ENCODE results near the gene MYO7B. TPM values are rescaled to one million over a fixed set of nuclear protein-coding genes. Genes with fewer than 3 reads are reported as not detected.

MYO7B gene
- total RNA-seq, 4 donors from 2014 or later = 0.30 to 0.78 TPM; not detected in 2

DNA sequence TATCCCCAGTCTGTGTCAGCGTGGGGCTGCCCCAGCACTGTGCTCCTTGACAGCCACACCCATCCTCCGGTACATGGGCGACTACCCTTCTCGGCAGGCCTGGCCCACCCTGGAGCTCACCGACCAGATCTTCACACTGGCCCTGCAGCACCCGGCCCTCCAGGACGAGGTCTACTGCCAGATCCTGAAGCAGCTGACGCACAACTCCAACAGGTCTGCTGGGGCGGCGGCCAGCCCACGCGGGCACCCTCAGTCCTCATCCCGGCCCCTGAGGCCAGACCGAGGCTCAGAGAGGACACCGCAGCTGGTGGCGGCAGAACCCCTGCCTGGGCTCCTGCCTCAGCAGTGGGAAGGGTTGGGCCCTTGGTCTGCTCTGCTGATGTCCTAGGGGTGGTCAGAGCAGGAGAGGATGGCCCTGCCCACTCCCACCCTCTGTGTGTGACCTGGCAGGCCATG is 96.1 kb downstream of the MYO7B start:
- Histone ChIP-seq H3K27ac (peak overlapping the region in 1 of 4 donors; percentile 9), H3K4me3 (no peak overlapping the region), H3K4me1 (peaks cover 0 to 45% (median 28%) of the 10 kb centered on the region in 4 donors), H3K36me3 (no peaks in the 10 kb centered on the region), H3K27me3 (no peaks in the 10 kb centered on the region), H3K9me3 (no peaks in the 10 kb centered on the region)
- DNase-seq (ENCODE audit: low spot score in 2 of 2) = no peak
- 85 to 89% methylated on average over 5 to 13 of the region's 16 CpGs for WGBS, 2 donors
- TF ChIP-seq EP300 (IDR thresholded peaks at IDR 0.05) (no peak), POLR2A (IDR thresholded peaks at IDR 0.05) (no peak)
- TF ChIP-seq, protein P1, sequence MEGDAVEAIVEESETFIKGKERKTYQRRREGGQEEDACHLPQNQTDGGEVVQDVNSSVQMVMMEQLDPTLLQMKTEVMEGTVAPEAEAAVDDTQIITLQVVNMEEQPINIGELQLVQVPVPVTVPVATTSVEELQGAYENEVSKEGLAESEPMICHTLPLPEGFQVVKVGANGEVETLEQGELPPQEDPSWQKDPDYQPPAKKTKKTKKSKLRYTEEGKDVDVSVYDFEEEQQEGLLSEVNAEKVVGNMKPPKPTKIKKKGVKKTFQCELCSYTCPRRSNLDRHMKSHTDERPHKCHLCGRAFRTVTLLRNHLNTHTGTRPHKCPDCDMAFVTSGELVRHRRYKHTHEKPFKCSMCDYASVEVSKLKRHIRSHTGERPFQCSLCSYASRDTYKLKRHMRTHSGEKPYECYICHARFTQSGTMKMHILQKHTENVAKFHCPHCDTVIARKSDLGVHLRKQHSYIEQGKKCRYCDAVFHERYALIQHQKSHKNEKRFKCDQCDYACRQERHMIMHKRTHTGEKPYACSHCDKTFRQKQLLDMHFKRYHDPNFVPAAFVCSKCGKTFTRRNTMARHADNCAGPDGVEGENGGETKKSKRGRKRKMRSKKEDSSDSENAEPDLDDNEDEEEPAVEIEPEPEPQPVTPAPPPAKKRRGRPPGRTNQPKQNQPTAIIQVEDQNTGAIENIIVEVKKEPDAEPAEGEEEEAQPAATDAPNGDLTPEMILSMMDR (IDR thresholded peaks at IDR 0.05) = no peak

DNA sequence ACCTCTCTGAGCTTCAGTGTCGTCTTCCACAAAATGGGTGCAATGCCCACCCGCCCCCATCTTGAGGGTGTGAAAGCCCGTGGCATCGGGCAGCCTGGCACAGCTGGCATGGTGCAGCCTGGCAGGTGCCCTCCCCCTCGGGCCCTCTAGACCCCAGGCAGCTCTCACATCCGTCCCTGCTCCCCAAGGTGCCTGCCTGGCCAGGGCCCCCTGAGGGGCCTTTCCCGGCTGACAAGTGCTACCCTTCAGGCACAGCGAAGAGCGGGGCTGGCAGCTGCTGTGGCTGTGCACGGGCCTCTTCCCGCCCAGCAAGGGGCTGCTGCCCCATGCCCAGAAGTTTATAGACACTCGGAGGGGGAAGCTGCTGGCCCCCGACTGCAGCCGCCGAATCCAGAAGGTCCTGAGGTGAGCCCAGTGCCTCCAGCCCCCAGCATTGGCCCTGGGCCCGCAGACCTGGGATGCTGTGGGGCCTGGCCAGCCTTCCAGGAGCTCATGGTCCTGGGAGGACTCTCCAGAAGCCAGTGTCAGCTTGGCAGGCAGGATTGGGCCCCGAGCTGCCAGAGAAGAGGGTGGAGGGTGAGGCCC is 96.6 kb downstream of the MYO7B start:
- no peaks in the 10 kb centered on the region for H3K27me3 ChIP-seq
- H3K27ac ChIP-seq = peak overlapping the region in 2 of 4 donors; percentile 9 to 92
- TF ChIP-seq EP300 (IDR thresholded peaks at IDR 0.05) (no peak), POLR2A (IDR thresholded peaks at IDR 0.05) (no peak)
- TF ChIP-seq, protein P1 (IDR thresholded peaks at IDR 0.05) = no peak
- H3K4me3 ChIP-seq = no peak overlapping the region
- H3K4me1 ChIP-seq = peaks cover 0 to 50% (median 32%) of the 10 kb centered on the region in 4 donors
- DNase-seq (ENCODE audit: low spot score in 2 of 2) = no peak
- 75 to 89% methylated on average over 13 of the region's 17 CpGs for whole genome bisulfite sequencing, 2 donors
- no peaks in the 10 kb centered on the region for H3K36me3 ChIP-seq
- H3K9me3 ChIP-seq = no peaks in the 10 kb centered on the region

DNA sequence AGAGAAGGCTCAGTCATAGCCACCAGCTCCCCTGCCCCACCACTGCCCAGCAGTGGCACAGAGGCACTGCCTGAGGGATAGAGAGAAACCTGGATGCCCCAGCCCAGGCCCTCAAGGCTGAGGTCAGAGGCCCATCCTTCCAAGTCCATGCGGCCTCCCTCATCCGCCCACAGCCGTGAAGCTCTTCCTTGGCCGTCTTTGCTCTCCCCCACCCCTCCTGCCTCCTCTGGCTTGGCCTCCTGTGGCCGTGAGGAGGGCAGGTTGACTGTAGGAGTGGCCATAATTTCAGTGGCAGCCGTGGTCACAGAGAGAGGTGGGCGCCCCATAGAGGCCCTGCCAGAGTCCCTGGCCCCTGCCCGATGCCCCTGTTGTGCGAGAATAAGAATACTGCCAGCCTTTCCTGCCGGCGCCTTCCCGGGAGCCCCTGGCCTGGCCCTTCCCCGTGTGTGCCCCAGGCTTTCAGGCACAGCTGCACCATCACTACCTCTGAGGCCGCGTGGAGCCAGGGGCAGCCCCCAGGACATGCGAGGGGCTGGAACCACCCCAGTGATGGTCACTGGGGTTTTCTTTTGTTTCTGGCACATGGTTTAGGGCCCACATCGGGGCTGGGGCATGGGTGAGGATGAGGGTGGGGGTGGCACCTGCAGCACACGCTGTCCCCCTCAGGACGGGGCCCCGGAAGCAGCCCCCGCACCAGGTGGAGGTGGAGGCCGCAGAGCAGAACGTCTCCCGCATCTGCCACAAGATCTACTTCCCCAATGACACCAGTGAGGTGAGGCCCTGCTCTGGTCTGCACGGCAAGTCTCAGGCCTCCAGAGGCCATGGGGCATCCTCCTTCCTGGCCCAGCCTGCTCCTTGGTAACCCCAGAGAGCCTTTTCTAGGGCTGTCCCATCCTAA is 97.4 kb downstream of the MYO7B start:
- TF ChIP-seq POLR2A (IDR thresholded peaks at IDR 0.05) (no peak), EP300 (IDR thresholded peaks at IDR 0.05) (no peak)
- TF ChIP-seq, protein P1 (IDR thresholded peaks at IDR 0.05) = no peak
- DNase-seq (ENCODE audit: low spot score in 2 of 2) = no peak
- Histone ChIP-seq H3K9me3 (no peaks in the 10 kb centered on the region), H3K27me3 (no peaks in the 10 kb centered on the region), H3K4me3 (no peak overlapping the region), H3K27ac (peak overlapping the region in 3 of 4 donors; percentile 9 to 92 (median 43)), H3K36me3 (no peaks in the 10 kb centered on the region), H3K4me1 (peaks cover 0 to 58% (median 39%) of the 10 kb centered on the region in 4 donors)
- 81 to 82% methylated on average over 18 to 25 of the region's 25 CpGs for WGBS, 2 donors

DNA sequence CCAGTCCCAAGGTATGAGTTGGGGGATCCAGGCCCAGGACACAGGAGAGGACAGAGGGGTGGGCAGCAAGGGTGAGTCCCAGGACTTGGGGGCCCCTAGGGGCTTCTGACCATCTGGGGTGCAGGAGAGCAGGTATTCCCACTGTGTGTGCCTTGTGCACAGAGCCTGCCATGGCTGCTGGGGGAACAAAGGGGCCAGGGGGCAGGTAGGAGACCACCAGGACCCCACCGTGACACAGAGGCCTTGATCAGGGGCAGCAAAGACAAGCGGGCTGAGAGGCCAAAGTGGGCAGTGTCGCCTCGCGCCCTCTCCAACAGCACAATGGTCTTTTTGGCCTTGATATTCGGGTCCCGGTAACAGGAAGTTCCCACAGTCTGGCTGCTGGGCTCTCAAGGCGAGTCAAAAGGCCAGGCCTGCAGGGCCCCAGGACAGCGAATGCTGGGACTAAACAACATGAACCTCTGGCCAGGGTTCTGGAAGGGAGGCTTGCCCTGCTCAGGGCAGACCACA is 98.1 kb downstream of the MYO7B start:
- Histone ChIP-seq H3K27ac (peak overlapping the region; percentile 26 to 92 (median 34)), H3K27me3 (no peaks in the 10 kb centered on the region), H3K9me3 (no peaks in the 10 kb centered on the region), H3K4me1 (peaks cover 0 to 65% (median 45%) of the 10 kb centered on the region in 4 donors), H3K36me3 (peaks cover 0 to 3% (median 0%) of the 10 kb centered on the region in 3 donors), H3K4me3 (no peak overlapping the region)
- TF ChIP-seq POLR2A (IDR thresholded peaks at IDR 0.05) = no peak
- no peak for TF ChIP-seq EP300 (IDR thresholded peaks at IDR 0.05)
- TF ChIP-seq, protein P1 (IDR thresholded peaks at IDR 0.05) = no peak
- 75 to 80% methylated on average over 4 of the region's 9 CpGs for WGBS, 2 donors
- no peak for DNase-seq (ENCODE audit: low spot score in 2 of 2)

Data from tibial nerve (tissue), 4 donors.